Measurements from ENCODE around the gene GEMIN2.
"Not testable (repeated sequence)": the region's sequence is repeated elsewhere in the genome, so short reads cannot be mapped to it uniquely, and the experiment has no call there.

Gene GEMIN2

DNA sequence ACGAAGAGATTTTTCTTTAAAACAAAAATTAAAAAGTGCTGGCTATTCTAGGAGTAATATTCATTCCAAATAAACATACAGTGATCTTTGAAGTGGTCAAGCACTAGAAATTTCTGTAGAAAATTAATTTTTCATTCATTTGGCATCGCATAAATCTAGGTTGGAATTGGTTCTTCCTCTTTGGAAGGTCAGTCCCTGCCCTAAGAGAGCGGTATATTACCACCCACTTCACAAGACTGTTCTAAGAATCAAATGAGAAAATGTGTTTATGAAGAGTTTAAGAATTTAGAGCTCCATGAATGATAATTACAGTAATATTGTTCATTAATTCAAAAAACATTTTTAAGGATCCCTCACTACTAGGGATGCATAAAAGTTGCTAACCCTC lies 444 bp upstream of the GEMIN2 start:
- no peak for DNase-seq

DNA sequence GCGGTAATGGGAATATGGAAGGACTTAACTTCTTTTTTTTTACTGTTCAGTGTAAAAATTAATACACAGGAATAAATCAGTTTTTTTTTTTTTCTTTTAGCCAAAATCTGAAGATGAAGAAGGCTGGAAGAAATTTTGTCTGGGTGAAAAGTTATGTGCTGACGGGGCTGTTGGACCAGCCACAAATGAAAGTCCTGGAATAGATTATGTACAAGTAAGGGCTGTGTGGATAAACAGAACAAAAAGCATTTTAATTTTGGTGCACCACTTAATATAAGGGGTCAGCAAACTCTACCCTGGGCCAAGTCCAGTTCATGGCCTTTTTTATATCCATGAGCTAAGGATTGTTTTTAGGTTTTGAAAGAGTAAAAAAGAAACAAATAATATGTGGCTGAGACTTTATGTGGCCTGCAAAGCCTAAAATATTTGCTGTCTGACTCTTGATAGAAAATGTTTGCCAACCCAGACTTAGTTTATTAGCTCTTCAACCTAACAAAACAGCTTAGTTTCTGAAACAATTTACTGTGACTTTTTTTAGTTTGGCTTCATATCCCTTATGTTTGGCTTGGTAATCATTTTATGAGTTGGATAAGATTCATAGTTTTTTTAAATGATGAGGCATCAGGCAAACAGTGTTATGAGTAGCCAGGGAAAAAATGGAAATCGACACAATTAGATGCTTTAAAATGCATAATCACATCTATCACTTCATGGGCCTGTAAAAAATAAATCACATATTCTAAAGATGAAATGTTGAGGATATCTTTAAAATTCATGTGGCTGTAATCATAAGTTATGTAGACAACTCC lies 8.4 kb downstream of the GEMIN2 start:
- DNase-seq, result no peak

DNA sequence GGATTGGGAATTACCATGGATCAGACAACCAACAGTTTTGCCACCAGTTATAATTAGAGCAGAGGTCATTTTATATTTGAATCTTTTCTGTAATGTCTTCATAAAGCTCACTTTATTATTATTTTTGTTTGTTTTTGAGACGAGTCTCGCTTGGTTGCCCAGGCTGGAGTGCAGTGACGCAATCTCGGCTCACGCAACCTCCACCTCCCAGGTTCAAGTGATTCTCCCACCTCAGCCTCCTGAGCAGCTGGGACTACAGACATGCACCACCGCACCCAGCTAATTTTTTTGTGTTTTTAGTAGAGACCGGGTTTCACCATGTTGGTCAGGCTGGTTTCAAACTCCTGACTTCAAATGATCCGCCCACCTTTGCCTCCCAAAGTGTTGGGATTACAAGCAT lies 23.7 kb downstream of the GEMIN2 start:
- DNase-seq, result not testable (repeated sequence)

DNA sequence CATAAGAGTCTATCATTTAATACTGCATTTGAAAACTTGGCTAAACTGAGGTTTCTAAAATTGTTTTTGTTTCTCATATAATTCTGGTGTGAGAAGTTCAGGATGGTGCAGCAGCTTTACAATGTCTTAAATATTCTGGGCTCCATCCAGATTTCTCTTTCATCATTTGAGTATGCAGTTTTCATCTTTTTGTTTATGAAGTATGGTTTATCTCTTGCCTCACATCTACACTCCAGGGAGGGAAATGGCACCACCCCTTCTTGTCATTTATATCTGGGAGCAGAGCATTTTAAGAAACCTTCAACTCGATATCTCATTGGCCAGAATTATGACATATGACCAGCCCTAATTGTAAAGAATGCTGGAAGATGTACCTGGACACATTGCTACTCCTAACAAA lies 24.3 kb downstream of the GEMIN2 start:
- DNase-seq, result no peak

DNA sequence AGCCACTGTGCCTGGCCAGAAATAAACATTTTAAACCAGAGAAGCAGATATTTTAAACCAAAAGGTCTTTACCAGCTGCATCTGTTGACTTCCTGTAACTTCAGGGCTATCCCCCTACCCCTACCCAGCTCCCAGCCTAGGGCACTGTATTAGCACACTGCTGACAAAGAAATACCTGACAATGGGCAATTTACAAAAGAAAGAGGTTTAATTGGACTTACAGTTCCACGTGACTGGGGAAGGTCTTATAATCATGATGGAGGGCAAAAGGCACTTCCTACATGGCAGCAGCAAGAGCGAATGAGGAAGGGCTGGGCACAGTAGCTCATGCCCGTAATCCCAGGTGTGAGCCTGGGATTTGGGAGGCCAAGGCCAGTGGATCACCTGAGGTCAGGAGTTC lies 26.0 kb downstream of the GEMIN2 start:
- no peak for DNase-seq

DNA sequence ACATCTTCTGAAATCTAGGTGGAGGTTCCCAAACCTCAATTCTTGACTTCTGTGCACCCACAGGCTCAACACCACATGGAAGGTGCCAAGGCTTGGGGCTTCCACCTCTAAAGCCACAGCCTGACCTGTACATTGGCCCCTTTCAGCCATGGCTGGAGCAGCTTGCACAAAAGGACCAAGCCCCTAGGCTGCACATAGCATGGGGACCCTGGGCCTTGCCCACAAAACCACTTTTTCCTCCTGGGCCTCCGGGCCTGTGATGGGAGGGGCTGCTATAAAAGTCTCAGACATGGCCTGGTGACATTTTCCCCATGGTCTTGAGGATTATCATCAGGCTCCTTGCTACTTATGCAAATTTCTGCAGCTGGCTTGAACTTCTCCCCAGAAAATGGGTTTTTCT lies 27.5 kb downstream of the GEMIN2 start:
- DNase-seq, result not testable (repeated sequence)

DNA sequence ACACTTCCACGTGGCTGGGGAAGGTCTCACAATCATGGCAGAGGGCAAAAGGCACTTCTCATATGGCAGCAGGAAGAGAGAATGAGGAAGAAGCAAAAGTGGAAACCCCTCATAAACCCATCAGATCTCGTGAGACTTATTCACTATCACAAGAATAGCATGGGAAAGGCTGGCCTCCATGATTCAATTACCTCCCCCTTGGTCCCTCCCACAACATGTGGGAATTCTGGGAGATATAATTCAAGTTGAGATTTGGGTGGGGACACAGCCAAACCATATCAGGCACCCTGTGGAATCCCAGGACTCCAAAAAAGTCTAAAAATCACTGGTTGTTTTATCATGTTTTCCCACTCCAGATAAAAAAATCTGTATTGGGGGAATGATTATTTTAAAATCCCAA lies 29.1 kb downstream of the GEMIN2 start:
- DNase-seq, result not testable (repeated sequence)

DNA sequence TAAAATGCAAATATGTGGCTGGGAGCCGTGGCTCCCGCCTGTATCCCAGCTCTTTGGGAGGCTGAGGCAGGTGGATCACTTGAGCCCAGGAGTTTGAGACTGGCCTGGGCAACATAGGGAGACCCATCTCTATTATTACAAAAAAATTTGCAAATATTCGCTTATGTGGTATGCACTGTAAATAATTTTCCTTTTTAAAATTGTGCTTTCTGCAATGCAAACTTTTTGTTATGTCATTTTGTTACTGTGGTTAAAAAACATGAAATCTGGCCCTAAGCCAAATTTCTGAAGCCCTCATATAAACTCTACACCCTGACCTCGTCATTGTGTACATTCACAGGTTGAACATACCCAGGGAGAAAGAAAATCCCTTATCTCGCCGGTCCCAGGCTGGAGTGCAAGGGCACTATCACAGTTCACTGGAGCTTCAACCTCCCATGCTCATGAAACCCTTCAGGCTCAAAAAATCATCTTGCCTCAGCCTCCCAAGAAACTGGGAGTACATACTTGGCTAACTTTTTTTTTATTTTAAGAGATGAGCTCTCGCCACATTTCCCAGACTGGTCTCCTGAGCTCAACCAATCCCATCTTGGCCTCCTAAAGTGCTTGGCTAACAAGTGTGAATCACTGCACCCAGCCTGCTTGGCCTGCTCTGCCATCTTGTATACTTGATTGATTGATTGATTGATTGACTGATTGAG lies 31.3 kb downstream of the GEMIN2 start:
- DNase-seq, result no peak

DNA sequence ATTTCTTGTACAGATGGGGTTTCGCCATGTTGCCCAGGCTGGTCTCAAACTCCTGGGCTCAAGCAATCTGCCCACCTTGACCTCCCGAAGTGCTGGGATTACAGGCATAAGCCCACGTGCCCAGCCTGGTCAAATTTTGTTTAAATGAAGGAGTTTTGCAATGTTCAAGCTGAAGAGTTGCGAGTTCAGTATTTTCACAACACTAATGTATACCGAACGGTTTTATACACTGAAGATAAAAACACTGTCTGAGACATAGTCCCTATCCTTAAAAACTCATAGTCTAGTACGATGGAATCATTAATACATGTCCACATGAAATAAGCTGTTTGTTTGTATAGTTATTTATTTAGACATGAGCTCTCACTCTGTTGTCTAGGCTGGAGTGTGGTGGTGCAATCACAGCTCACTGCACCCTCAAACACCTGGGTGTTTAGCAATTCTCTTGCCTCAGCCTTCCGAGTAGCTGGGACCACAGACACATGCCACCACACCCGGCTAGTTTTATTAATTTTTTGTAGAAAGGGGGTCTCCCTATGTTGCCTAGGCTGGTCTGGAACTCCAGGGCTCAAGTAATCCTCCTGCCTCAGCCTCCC lies 40.6 kb downstream of the GEMIN2 start:
- no peak for DNase-seq

DNA sequence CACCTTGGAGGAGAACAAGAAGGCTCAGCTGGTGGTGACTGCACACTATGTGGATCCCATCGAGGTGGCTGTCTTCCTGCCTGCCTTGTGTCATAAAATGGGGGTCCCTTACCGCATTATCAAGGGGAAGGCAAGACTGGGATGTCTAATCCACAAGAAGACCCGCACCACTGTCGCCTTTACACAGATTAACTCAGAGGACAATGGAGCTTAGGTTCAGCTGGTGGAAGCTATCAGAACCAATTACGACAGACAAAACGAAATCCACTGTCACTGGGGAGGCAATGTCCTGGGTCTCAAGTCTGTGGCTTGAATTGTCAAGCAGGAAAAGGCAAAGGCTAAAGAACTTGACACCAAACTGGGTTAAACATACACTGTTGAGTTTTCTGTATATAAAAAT lies 43.4 kb downstream of the GEMIN2 start:
- no peak for DNase-seq

DNA sequence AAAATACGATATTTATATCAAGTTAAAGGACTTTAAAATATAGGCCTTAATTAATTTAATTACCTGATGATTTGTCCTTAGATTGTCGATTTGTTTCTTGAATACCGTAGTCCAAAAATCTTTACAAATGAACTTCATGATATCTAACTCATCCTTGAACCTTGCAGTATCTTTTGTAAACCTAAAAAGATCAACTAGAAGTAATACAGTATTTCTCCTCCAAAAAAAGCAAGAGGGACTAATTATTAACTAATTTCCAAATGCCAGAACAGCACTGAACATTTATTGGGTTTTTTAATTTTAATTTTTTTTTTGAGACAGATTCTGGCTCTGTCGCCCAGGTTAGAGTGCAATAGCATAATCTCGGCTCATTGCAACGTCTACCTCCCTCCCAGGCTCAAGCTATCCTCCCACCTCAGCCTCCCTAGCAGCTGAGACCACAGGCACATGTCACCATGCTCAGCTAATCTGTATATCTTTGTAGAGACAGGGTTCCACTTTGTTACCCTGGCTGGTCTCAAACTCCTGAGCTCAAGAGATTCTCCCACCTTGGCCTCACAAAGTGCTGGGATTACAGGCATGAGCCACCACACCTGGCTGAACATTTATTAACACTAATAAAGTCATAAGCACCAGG lies 44.2 kb downstream of the GEMIN2 start:
- no peak for DNase-seq

DNA sequence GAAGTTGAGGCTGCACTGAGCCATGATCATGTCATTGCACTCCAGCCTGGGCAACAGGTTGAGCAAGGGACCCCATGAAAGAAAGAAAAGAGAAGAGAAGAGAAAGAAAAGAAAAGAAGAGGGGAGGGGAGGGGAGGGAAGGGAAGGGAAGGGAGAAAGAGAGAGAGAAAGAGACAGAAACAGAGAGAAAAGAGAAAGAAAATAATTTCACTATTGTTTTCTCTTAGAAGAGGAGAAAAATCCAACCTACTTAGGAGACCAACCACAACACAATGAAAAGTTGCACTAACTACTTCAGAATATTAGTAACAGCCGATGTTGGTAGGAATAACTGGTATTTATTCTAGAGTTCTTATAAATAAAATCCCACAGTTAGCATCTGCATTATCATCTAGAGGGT lies 46.4 kb downstream of the GEMIN2 start:
- no peak for DNase-seq

DNA sequence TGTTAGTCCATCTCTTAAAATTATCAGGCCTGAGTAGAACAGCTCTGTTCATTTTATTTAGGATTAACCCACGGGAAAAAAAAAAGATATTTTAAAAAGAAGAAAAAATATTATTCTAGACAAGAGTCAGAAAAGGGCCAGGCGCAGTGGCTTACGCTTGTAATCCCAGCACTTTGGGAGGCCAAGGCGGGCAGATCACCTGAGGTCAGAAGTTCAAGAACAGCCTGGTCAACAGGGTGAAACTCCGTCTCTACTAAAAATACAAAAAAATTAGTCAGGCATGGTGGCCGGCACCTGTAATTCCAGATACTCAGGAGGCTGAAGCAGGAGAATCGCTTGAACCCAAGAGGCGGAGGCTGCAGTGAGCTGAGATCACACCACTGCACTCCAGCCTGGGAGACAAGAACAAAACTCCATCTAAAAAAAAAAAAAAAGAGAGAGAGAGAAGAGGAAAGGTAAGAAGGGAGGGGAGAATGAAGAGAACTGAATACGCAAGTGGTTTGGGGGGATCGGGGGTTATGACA lies 53.7 kb downstream of the GEMIN2 start:
- DNase-seq, result not testable (repeated sequence)

GRCh38 chr14:39168591-39168990 lies 54.5 kb downstream of the GEMIN2 start:
- DNase-seq, result no peak

- peak in 1 of 3 experiments; percentile 31 for DNase-seq
These were observed 55.4 kb downstream of the GEMIN2 start for GRCh38 chr14:39169541-39169900.

DNA sequence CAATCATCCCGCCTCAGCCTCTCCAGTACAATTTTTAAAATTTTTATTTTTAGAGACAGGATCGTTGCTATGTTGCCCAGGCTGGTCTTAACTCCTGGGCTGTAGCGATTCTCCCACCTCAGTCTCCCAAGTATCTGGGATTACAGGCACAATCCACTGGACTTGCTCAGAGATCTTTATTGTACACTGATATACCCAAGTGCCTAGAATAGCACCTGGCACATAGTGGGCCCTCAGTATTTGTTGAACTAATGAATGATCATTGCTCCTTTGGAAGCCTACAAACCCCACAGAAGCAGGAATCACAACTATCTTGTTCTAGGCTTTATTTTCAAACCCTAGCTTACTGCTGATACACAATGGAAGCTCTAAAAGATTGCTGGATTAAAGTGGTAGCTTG lies 59.1 kb downstream of the GEMIN2 start:
- no peak for DNase-seq

DNA sequence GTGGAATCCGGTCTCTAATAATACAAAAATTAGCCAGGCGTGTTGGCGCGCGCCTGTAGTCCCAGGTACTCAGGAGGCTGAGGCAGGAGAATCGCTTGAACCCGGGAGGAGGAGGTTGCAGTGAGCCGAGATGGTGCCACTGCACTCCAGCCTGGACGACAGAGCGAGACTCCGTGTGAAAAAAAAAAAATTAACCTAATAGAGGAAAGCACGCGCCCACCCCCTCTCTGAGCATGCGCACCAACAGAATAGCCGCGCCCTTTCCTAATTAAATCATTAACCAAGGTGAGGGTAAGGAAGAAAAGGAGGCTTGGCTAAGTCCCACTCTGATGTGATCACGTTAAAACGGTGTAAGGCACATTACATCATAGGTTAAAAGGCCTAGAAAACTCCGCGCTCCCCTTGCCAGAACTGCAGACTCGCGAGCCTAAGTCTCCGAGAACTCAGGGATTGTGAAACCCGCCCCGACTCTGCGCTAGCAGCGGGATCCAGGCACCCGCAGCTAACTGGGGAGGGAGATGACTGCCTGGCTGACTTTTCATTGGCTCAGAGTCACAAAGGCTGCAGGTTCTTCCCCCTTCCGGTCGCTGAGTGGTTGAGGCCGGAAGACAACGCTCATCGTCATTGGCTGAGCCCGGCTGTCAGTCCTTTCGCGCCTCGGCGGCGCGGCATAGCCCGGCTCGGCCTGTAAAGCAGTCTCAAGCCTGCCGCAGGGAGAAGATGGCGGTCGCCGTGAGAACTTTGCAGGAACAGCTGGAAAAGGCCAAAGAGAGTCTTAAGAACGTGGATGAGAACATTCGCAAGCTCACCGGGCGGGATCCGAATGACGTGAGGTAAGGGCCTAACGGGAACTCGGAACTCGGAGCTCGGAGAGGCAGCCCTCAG lies 60.7 kb downstream of the GEMIN2 start, which contains the start of gene PNN:
Gene PNN (plus strand): TSS at position 695 of the 885 bp plus-strand sequence. CDS start 26 bp downstream, at position 721.
- DNase-seq, result peak; percentile 99 to 100 (median 99)

- DNase-seq, result peak; percentile 44 to 93 (median 89)
These were observed 61.5 kb downstream of the GEMIN2 start for GRCh38 chr14:39175445-39176262.

GRCh38 chr14:39176263-39177167 lies 62.4 kb downstream of the GEMIN2 start:
- DNase-seq, result no peak

GRCh38 chr14:39177168-39177545 lies 63.0 kb downstream of the GEMIN2 start:
- no peak for DNase-seq
